ENCODE measurements around the gene LDLRAD4.
"Not testable (repeated sequence)": the region's sequence is repeated elsewhere in the genome, so short reads cannot be mapped to it uniquely, and the experiment has no call there.

The LDLRAD4 gene

GRCh38 chr18:13489303-13489702 lies 270.7 kb downstream of the LDLRAD4 start:
- not testable (repeated sequence) for DNase-seq (ENCODE audit: low read depth)

- no peak for DNase-seq (ENCODE audit: low read depth)
Measured at GRCh38 chr18:13491138-13491537, 272.6 kb downstream of the LDLRAD4 start.

- no peak for DNase-seq (ENCODE audit: low read depth)
Measured at GRCh38 chr18:13492314-13492713, 273.8 kb downstream of the LDLRAD4 start.

- no peak for DNase-seq (ENCODE audit: low read depth)
Measured at GRCh38 chr18:13493079-13493478, 274.5 kb downstream of the LDLRAD4 start.

GRCh38 chr18:13493725-13494124 lies 275.2 kb downstream of the LDLRAD4 start:
- no peak for DNase-seq (ENCODE audit: low read depth)

GRCh38 chr18:13494871-13495445 lies 276.4 kb downstream of the LDLRAD4 start:
- no peak for DNase-seq (ENCODE audit: low read depth)

GRCh38 chr18:13495961-13496360 lies 277.4 kb downstream of the LDLRAD4 start:
- DNase-seq (ENCODE audit: low read depth), result no peak

GRCh38 chr18:13496691-13497281 lies 278.2 kb downstream of the LDLRAD4 start:
- DNase-seq (ENCODE audit: low read depth), result no peak

- DNase-seq (ENCODE audit: low read depth), result no peak
Measured at GRCh38 chr18:13499803-13500202, 281.2 kb downstream of the LDLRAD4 start.

- DNase-seq (ENCODE audit: low read depth), result peak; percentile 85
Measured at GRCh38 chr18:13500227-13500865, 281.8 kb downstream of the LDLRAD4 start.

GRCh38 chr18:13500869-13501542 lies 282.4 kb downstream of the LDLRAD4 start:
- peak; percentile 30 for DNase-seq (ENCODE audit: low read depth)

- no peak for DNase-seq (ENCODE audit: low read depth)
Measured at GRCh38 chr18:13501543-13501887, 283.0 kb downstream of the LDLRAD4 start.

- DNase-seq (ENCODE audit: low read depth), result no peak
Measured at GRCh38 chr18:13501891-13502290, 283.3 kb downstream of the LDLRAD4 start.

- no peak for DNase-seq (ENCODE audit: low read depth)
Measured at GRCh38 chr18:13502585-13502984, 284.0 kb downstream of the LDLRAD4 start.

GRCh38 chr18:13503836-13504235 lies 285.3 kb downstream of the LDLRAD4 start:
- DNase-seq (ENCODE audit: low read depth), result no peak

GRCh38 chr18:13505780-13506345 lies 287.3 kb downstream of the LDLRAD4 start:
- DNase-seq (ENCODE audit: low read depth), result no peak

- DNase-seq (ENCODE audit: low read depth), result no peak
Measured at GRCh38 chr18:13510594-13510993, 292.0 kb downstream of the LDLRAD4 start.

GRCh38 chr18:13511961-13512577 lies 293.5 kb downstream of the LDLRAD4 start:
- no peak for DNase-seq (ENCODE audit: low read depth)

GRCh38 chr18:13513021-13513420 lies 294.5 kb downstream of the LDLRAD4 start:
- no peak for DNase-seq (ENCODE audit: low read depth)

- no peak for DNase-seq (ENCODE audit: low read depth)
Measured at GRCh38 chr18:13513481-13513880, 294.9 kb downstream of the LDLRAD4 start.

- no peak for DNase-seq (ENCODE audit: low read depth)
Measured at GRCh38 chr18:13514558-13514957, 296.0 kb downstream of the LDLRAD4 start.

- no peak for DNase-seq (ENCODE audit: low read depth)
Measured at GRCh38 chr18:13516855-13517254, 298.3 kb downstream of the LDLRAD4 start.

Data from stromal cell of bone marrow (primary cell).